HepG2 (cell line): ENCODE results near the gene NRL. TPM values are rescaled to one million over a fixed set of nuclear protein-coding genes. Genes with fewer than 3 reads are reported as not detected.
A peak's percentile ranks its signal among the peaks of the same experiment; 100 is the strongest.

Source experiments
- ATAC-seq: fragments of 200-7000 bp; cut with Tn5 transposase; 3 replicates; pipeline ENCODE4 v1.9.1; 2020; ENCODE audit warnings: mild to moderate bottlenecking, moderate library complexity
- BruUV-seq: library from RNA; stranded (reverse); fragments of 400-500 nt; replicated peaks from 2 replicates; lab custom pipeline; 2021; lab: Mats Ljungman, UMichigan
- CTCF ChIA-PET: fragments of 300-600 bp; formaldehyde crosslinking; extraction: SDS; loops from one replicate; lab custom pipeline; 2021; ENCODE audit warnings: low total read pairs, inconsistent platforms, low intra/inter-chr PET ratio; lab: Yijun Ruan, JAX
- POLR2A ChIA-PET: fragments of 350-600 bp; sonication (Branson Sonifier 250); formaldehyde crosslinking; loops from one replicate; lab custom pipeline; 2020; ENCODE audit warnings: antibody characterized with exemption, inconsistent platforms; lab: Yijun Ruan, JAX
- DNase-seq: peaks from one replicate; pipeline ENCODE4 v3.0.0-alpha.2; 2015; ENCODE audit warnings: low spot score
- FAIRE-seq: peaks from 3 replicates; lab custom pipeline; 2011; peaks lifted over from hg19 to GRCh38; lab: Jason Lieb, UNC
- H2AFZ ChIP-seq: one replicate; pipeline ENCODE4 v1.6.1; 2011; ENCODE audit warnings: low read length, inconsistent platforms
- H3K27ac ChIP-seq: fragments of 300-600 bp; 3 replicates; pipeline ENCODE4 v1.8.0; 2011; ENCODE audit warnings: mixed run types, mild to moderate bottlenecking, mixed read lengths, low read length, inconsistent platforms; ENCODE audit not compliant: insufficient read depth; ENCODE audit errors: extremely low read length
- H3K27me3 ChIP-seq, 2 experiments: fragments of 200-600 bp in 1 of 2; 2 replicates in 1 of 2; 3 replicates in 1 of 2; pipeline versions ENCODE4 v1.6.0 to v1.8.0; 2011; ENCODE audit warnings: low read length in 2 of 2, mild to moderate bottlenecking in 2 of 2, moderate library complexity in 2 of 2, inconsistent platforms in 1 of 2; ENCODE audit not compliant: insufficient read depth in 2 of 2, control insufficient read depth in 1 of 2
- H3K36me3 ChIP-seq, 2 experiments: fragments of 200-600 bp in 1 of 2; replicated peaks in 1 of 2; 2 replicates in 1 of 2; 3 replicates in 1 of 2; pipeline versions ENCODE4 v1.5.1 to v1.8.0; 2011; ENCODE audit warnings: low read length in 2 of 2, inconsistent platforms in 1 of 2; ENCODE audit not compliant: insufficient read depth in 2 of 2, control insufficient read depth in 1 of 2
- H3K4me1 ChIP-seq: 2 replicates; pipeline ENCODE4 v1.5.1; 2012; ENCODE audit warnings: low read length, inconsistent platforms; ENCODE audit not compliant: insufficient read depth
- H3K4me2 ChIP-seq: 2 replicates; pipeline ENCODE4 v1.6.0; 2011; ENCODE audit warnings: low read depth, low read length, inconsistent platforms
- H3K4me3 ChIP-seq, 3 experiments: fragments of 200-600 bp in 1 of 3; sonication (generic), shearing (Covaris generic) in 1 of 3; replicated peaks in 1 of 3; 2 replicates each; pipeline ENCODE4 v1.5.1; 2011 to 2016; ENCODE audit warnings: low read length in 3 of 3, inconsistent platforms in 2 of 3, low read depth in 2 of 3, mild to moderate bottlenecking in 2 of 3, control low read depth in 1 of 3, mixed read lengths in 1 of 3; ENCODE audit not compliant: insufficient read depth in 1 of 3
- H3K79me2 ChIP-seq: one replicate; pipeline ENCODE4 v1.6.1; 2011; ENCODE audit warnings: low read length, inconsistent platforms; ENCODE audit not compliant: insufficient read depth
- H3K9ac ChIP-seq: 2 replicates; pipeline ENCODE4 v1.6.0; 2011; ENCODE audit warnings: mild to moderate bottlenecking, low read depth, low read length, inconsistent platforms; ENCODE audit not compliant: insufficient read depth
- H3K9me3 ChIP-seq: 2 replicates; pipeline ENCODE4 v1.5.1; 2012; ENCODE audit warnings: mild to moderate bottlenecking, low read length
- H4K20me1 ChIP-seq: 2 replicates; pipeline ENCODE4 v1.6.0; 2011; ENCODE audit warnings: inconsistent platforms, mild to moderate bottlenecking, low read length, moderate library complexity; ENCODE audit not compliant: insufficient read depth
- ATF7-NPFF ChIP-seq: sonication (generic); formaldehyde crosslinking; IDR thresholded peaks from 2 replicates; pipeline ENCODE4 v1.8.1; 2023; ENCODE audit warnings: mild to moderate bottlenecking, low read depth, missing genetic modification reagents, moderate library complexity
- HOXA5 ChIP-seq: sonication (generic); formaldehyde crosslinking; IDR thresholded peaks from 2 replicates; pipeline ENCODE4 v1.4.0; 2020; ENCODE audit warnings: missing genetic modification reagents
- KLF15 ChIP-seq: sonication (generic); formaldehyde crosslinking; IDR thresholded peaks from 2 replicates; pipeline ENCODE4 v1.8.1; 2023; ENCODE audit warnings: borderline replicate concordance, mild to moderate bottlenecking, inconsistent platforms, missing genetic modification reagents, mixed read lengths
- MAZ ChIP-seq, 2 experiments: sonication (generic) in 1 of 2; formaldehyde crosslinking in 1 of 2; IDR thresholded peaks; 2 replicates each; pipeline versions ENCODE4 v1.5.0 to v1.6.1; 2012 to 2020; ENCODE audit warnings: low read depth in 2 of 2, mild to moderate bottlenecking in 2 of 2, borderline replicate concordance in 1 of 2, improper control_type of control experiment in 1 of 2, low read length in 1 of 2, missing genetic modification reagents in 1 of 2, moderate library complexity in 1 of 2
- NFKB2 ChIP-seq: sonication (generic); formaldehyde crosslinking; IDR thresholded peaks from 2 replicates; pipeline ENCODE4 v1.4.0; 2020; ENCODE audit warnings: missing genetic modification reagents, borderline replicate concordance
- ZFAT ChIP-seq: sonication (generic); formaldehyde crosslinking; conservative IDR thresholded peaks from 2 replicates; pipeline ENCODE4 v1.8.1; 2023; ENCODE audit warnings: missing genetic modification reagents, inconsistent platforms
- ZNF235 ChIP-seq: sonication (generic); formaldehyde crosslinking; IDR thresholded peaks from 2 replicates; pipeline ENCODE4 v1.8.1; 2023; ENCODE audit warnings: mild to moderate bottlenecking, missing genetic modification reagents, borderline replicate concordance
- ZNF674 ChIP-seq: sonication (generic); formaldehyde crosslinking; IDR thresholded peaks from 2 replicates; pipeline ENCODE4 v1.5.0; 2020; ENCODE audit warnings: low read depth, mild to moderate bottlenecking, missing genetic modification reagents
- ZNF775 ChIP-seq: sonication (generic); formaldehyde crosslinking; IDR thresholded peaks from 2 replicates; pipeline ENCODE4 v1.4.0; 2020; ENCODE audit warnings: missing genetic modification reagents, mild to moderate bottlenecking, moderate library complexity, borderline replicate concordance
- ZNF879 ChIP-seq: sonication (generic); formaldehyde crosslinking; IDR thresholded peaks from 2 replicates; pipeline ENCODE4 v1.8.1; 2023; ENCODE audit warnings: missing genetic modification reagents
- WGBS: methylation state at CpG from one replicate; pipeline ENCODE4 v1.1.6; 2017; ENCODE audit warnings: low lambda C conversion rate; 5-methylcytosine and 5-hydroxymethylcytosine counted together
- in situ Hi-C: cut with HindIII; loops from 2 replicates; pipeline ENCODE4 v1.10.0; 2017; ENCODE audit warnings: low pct_unique_long_range_greater_than_20kb; ENCODE audit not compliant: extremely low pct_ligation_motif_present
- intact Hi-C: fragments of 100-400 bp; cut with micrococcal nuclease; formaldehyde crosslinking; loops from one replicate; pipeline ENCODE4 v1.10.0; 2022; ENCODE audit not compliant: unreplicated experiment
- polyA plus RNA-seq, 8 experiments: library from polyadenylated mRNA; depleted of rRNA in 3 of 8; stranded (reverse) in 7 of 8; unstranded in 1 of 8; fragments of >200 nt; fragmentation: Illumina TruSeq in 4 of 8; extraction: Trizol in 4 of 8; gene quantifications; 2 replicates each; pipeline versions ENCODE4 v1.2.1 to v1.2.3, GENCODE V29; 2011 to 2016; ENCODE audit warnings: low read depth in 4 of 8, missing spikeins in 1 of 8, mixed read lengths in 1 of 8; ENCODE audit not compliant: insufficient read depth in 1 of 8
- total RNA-seq, 5 experiments: library from RNA; depleted of rRNA; stranded (reverse); fragments of >200 nt; fragmentation: Illumina TruSeq; extraction: Trizol; gene quantifications; 2 replicates each; pipeline ENCODE4 v1.2.3, GENCODE V29; 2016; ENCODE audit warnings: low read depth in 1 of 5
- TF ChIP-seq, protein P1 (sequence below): sonication (generic); formaldehyde crosslinking; IDR thresholded peaks from 2 replicates; pipeline ENCODE4 v1.5.0; 2020; ENCODE audit warnings: missing genetic modification reagents, mild to moderate bottlenecking, borderline replicate concordance
- TF ChIP-seq, protein P2 (sequence below): IDR thresholded peaks from 2 replicates; pipeline ENCODE4 v1.6.1; 2012; ENCODE audit warnings: inconsistent platforms
- TF ChIP-seq, protein P3 (sequence below): sonication (generic); formaldehyde crosslinking; IDR thresholded peaks from 2 replicates; pipeline ENCODE4 v1.5.1; 2020; ENCODE audit warnings: mild to moderate bottlenecking, missing genetic modification reagents, borderline replicate concordance
- TF ChIP-seq, protein P4 (sequence below): sonication (generic); formaldehyde crosslinking; IDR thresholded peaks from 2 replicates; pipeline ENCODE4 v1.8.1; 2023; ENCODE audit warnings: mild to moderate bottlenecking, missing genetic modification reagents

Gene NRL
- total and polyA plus RNA-seq, 2 of the 13 experiments (the other 11 are each of a cell fraction or from before 2014, with no cell fraction given): 2.5 to 4.7 TPM

DNA sequence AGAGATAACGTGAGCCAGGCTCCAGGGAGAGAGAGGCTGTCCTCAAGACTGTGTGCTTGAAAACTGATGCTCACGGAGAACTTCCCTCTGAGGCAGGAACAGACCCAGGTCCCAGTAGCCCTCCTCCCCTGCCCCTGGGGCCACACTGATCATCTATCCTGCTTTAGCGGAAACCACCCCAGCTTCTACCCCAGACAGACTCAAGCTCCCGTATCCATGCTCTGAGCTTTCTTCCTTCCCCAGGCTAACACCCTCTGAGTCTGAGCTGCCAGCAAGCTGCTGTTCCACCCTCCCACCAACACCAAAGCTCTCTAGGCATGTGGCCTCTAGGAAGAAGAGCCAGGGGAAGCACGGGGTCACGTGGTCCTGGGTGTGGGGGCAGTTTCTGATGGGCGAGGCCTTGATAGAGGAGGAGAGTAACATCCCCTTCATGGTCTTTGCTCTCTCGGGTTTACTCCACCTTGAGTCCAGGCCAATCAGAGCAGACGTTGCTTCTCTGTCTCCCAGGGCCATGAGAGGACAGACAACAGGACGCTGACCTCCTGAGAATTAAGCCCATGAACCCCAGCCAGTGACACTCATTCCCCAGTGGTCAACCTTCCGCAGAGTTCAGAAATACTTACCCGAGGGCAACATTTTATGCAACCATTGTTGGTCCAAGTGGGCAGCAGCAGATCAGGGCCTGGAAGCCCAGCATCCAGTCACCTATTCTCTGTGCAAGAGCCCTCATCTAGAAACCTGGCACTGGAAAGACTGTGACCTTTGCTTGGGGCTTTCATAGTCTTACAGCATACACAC, 19.3 kb downstream of the NRL start:
- no peak overlapping the region for H2AFZ ChIP-seq
- H3K9me3 ChIP-seq: no peaks in the 10 kb centered on the region
- H3K4me1 ChIP-seq: peaks cover 64% of the 10 kb centered on the region
- DNase-seq (peak; percentile 100), ATAC-seq (peak; percentile 77), FAIRE-seq (peak; percentile 100)
- peak overlapping the region; percentile 99 for H3K9ac ChIP-seq
- peaks cover 0 to 6% of the 10 kb centered on the region in 2 experiments; a peak in 1 of 5 replicates for H3K27me3 ChIP-seq
- 0% methylated on average over 12 of the region's 12 CpGs for WGBS
- peak overlapping the region; percentile 86 to 98 (median 97) for H3K4me3 ChIP-seq
- no TSS peak for BruUV-seq
- in situ Hi-C loops (no loop called here), intact Hi-C loops (loop anchor here (1.0 kb wide), 3 partner anchors 13 to 46 kb away; partner anchors contain the start of genes DCAF11, EMC9 and NRL)
- H4K20me1 ChIP-seq: 0 out of 2 replicates have a peak, but pooled peaks cover 4% of the 10 kb centered on the region
- peaks cover 30 to 35% of the 10 kb centered on the region in 2 experiments for H3K36me3 ChIP-seq
- H3K4me2 ChIP-seq: peak overlapping the region; percentile 99
- POLR2A ChIA-PET: interaction anchor here (0.5 to 14.4 kb wide), 51 partner anchors 9 to 1113 kb away, joined by 3 to 627 read pairs (median 8); partner anchors contain the start of genes ACIN1, AJUBA, C14orf119 and CARMIL3
- H3K27ac ChIP-seq: peak overlapping the region; percentile 87
- CTCF ChIA-PET: interaction anchor here (3.3 kb wide), 1 partner anchor 13 kb away, joined by 10 read pairs; no protein-coding TSS in a partner anchor
- H3K79me2 ChIP-seq: peaks cover 28% of the 10 kb centered on the region
- TF ChIP-seq NFKB2 (CRISPR knock-in tag): peak; percentile 98
- 0 out of 2 replicates have a peak, but pooled peaks have one; percentile 62 for TF ChIP-seq ZFAT (CRISPR knock-in tag)
- TF ChIP-seq KLF15 (CRISPR knock-in tag): peak; percentile 94
- TF ChIP-seq ZNF775 (CRISPR knock-in tag): peak; percentile 94
- TF ChIP-seq, protein P1, sequence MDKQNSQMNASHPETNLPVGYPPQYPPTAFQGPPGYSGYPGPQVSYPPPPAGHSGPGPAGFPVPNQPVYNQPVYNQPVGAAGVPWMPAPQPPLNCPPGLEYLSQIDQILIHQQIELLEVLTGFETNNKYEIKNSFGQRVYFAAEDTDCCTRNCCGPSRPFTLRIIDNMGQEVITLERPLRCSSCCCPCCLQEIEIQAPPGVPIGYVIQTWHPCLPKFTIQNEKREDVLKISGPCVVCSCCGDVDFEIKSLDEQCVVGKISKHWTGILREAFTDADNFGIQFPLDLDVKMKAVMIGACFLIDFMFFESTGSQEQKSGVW (CRISPR knock-in tag): no peak
- TF ChIP-seq ZNF674: no peak
- TF ChIP-seq, protein P2, sequence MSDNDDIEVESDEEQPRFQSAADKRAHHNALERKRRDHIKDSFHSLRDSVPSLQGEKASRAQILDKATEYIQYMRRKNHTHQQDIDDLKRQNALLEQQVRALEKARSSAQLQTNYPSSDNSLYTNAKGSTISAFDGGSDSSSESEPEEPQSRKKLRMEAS: no peak
- TF ChIP-seq ZNF235 (CRISPR knock-in tag): peak; percentile 97; the same call in 1 of the 2 replicates
- peak; percentile 99 for TF ChIP-seq ZNF879
- peak; percentile 99 for TF ChIP-seq MAZ (IDR thresholded peaks at IDR 0.05; ENCODE audit: borderline replicate concordance, low read depth, low read length)
- TF ChIP-seq MAZ (CRISPR knock-in tag; IDR thresholded peaks at IDR 0.05; ENCODE audit: low read depth): peak; percentile 99
- TF ChIP-seq HOXA5 (CRISPR knock-in tag): peak; percentile 95; the same call in 1 of the 2 replicates
- TF ChIP-seq, protein P3, sequence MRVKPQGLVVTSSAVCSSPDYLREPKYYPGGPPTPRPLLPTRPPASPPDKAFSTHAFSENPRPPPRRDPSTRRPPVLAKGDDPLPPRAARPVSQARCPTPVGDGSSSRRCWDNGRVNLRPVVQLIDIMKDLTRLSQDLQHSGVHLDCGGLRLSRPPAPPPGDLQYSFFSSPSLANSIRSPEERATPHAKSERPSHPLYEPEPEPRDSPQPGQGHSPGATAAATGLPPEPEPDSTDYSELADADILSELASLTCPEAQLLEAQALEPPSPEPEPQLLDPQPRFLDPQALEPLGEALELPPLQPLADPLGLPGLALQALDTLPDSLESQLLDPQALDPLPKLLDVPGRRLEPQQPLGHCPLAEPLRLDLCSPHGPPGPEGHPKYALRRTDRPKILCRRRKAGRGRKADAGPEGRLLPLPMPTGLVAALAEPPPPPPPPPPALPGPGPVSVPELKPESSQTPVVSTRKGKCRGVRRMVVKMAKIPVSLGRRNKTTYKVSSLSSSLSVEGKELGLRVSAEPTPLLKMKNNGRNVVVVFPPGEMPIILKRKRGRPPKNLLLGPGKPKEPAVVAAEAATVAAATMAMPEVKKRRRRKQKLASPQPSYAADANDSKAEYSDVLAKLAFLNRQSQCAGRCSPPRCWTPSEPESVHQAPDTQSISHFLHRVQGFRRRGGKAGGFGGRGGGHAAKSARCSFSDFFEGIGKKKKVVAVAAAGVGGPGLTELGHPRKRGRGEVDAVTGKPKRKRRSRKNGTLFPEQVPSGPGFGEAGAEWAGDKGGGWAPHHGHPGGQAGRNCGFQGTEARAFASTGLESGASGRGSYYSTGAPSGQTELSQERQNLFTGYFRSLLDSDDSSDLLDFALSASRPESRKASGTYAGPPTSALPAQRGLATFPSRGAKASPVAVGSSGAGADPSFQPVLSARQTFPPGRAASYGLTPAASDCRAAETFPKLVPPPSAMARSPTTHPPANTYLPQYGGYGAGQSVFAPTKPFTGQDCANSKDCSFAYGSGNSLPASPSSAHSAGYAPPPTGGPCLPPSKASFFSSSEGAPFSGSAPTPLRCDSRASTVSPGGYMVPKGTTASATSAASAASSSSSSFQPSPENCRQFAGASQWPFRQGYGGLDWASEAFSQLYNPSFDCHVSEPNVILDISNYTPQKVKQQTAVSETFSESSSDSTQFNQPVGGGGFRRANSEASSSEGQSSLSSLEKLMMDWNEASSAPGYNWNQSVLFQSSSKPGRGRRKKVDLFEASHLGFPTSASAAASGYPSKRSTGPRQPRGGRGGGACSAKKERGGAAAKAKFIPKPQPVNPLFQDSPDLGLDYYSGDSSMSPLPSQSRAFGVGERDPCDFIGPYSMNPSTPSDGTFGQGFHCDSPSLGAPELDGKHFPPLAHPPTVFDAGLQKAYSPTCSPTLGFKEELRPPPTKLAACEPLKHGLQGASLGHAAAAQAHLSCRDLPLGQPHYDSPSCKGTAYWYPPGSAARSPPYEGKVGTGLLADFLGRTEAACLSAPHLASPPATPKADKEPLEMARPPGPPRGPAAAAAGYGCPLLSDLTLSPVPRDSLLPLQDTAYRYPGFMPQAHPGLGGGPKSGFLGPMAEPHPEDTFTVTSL (CRISPR knock-in tag): no peak
- TF ChIP-seq ATF7-NPFF: peak; percentile 99
- TF ChIP-seq, protein P4, sequence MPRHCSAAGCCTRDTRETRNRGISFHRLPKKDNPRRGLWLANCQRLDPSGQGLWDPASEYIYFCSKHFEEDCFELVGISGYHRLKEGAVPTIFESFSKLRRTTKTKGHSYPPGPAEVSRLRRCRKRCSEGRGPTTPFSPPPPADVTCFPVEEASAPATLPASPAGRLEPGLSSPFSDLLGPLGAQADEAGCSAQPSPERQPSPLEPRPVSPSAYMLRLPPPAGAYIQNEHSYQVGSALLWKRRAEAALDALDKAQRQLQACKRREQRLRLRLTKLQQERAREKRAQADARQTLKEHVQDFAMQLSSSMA (CRISPR knock-in tag): peak; percentile 98
